Ishikawa (cell line): ENCODE results near the gene RAN.

Source experiments
- CEBPB ChIP-seq: IDR thresholded peaks from 2 replicates; pipeline ENCODE4 v1.6.1; 2012
- EP300 ChIP-seq: IDR thresholded peaks from 2 replicates; pipeline ENCODE4 v1.6.1; 2012; ENCODE audit warnings: borderline replicate concordance
- REST ChIP-seq: IDR thresholded peaks from 2 replicates; pipeline ENCODE4 v1.6.1; 2012; ENCODE audit warnings: low read depth, mild to moderate bottlenecking

GRCh38 chr12:130872179-130873096, 572 bp downstream of the RAN start:
- no peak for TF ChIP-seq REST
- TF ChIP-seq CEBPB = no peak
- no peak for TF ChIP-seq EP300
